Esophagus muscularis mucosa (tissue), 2 donors: ENCODE measurements around the gene MYBPC2.

ENCODE experiments used
- POLR2A ChIP-seq: fragments of 450-650 bp; IDR thresholded peaks from one replicate; pipeline ENCODE4 v1.6.1; 2017; ENCODE audit warnings: antibody characterized with exemption, moderate library complexity, mild to moderate bottlenecking, low read depth
- POLR2AphosphoS5 ChIP-seq, 2 donors: sonication (generic); formaldehyde crosslinking; IDR thresholded peaks; one replicate each; pipeline ENCODE4 v1.6.1; 2017; ENCODE audit warnings: antibody characterized with exemption in 2 of 2

- no peak for TF ChIP-seq POLR2A
- TF ChIP-seq POLR2AphosphoS5 (IDR thresholded peaks at IDR 0.05) = no peak
Measured at GRCh38 chr19:50393589-50393988, 39.1 kb upstream of the MYBPC2 start.
